ENCODE results near the gene BCL2L11.

The BCL2L11 gene

DNA sequence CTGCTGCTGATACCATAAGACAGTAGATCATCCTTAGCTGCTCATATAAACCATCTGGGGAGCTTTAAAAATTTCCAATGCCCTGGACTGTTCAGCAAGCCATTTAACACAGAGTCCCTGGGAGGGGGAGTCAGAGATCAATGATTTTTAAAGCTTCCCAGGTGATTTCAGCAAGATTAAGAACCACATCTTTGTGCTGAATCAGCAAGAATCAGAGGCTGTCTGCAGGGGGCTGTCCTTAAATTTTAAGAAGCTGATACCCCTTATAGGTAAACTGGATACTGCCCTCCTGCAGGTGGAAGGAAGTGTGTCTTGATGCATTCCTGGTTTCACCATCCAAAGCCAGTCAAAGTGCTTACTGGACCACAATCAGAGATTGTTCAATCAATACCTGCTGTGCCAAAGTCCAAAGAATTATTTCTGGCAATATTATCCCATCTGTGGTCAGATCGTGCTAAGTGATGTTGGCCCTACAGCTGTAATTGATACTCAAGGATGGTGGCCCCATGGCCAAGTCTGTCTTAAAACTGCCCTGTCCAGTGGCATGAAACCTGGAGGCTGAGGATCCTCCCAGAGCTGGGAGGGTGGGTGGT is 72.2 kb downstream of the BCL2L11 start:
- no peak for DNase-seq (ENCODE audit: low read depth, low spot score)
- TF ChIP-seq, protein P1, sequence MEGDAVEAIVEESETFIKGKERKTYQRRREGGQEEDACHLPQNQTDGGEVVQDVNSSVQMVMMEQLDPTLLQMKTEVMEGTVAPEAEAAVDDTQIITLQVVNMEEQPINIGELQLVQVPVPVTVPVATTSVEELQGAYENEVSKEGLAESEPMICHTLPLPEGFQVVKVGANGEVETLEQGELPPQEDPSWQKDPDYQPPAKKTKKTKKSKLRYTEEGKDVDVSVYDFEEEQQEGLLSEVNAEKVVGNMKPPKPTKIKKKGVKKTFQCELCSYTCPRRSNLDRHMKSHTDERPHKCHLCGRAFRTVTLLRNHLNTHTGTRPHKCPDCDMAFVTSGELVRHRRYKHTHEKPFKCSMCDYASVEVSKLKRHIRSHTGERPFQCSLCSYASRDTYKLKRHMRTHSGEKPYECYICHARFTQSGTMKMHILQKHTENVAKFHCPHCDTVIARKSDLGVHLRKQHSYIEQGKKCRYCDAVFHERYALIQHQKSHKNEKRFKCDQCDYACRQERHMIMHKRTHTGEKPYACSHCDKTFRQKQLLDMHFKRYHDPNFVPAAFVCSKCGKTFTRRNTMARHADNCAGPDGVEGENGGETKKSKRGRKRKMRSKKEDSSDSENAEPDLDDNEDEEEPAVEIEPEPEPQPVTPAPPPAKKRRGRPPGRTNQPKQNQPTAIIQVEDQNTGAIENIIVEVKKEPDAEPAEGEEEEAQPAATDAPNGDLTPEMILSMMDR (IDR thresholded peaks at IDR 0.05; ENCODE audit: insufficient read depth, low read length, missing control alignments): no peak
- POLR2A ChIA-PET: no interaction called here
- CTCF ChIA-PET: no interaction called here
- no peak overlapping the region for H3K4me3 ChIP-seq (ENCODE audit: low read depth, low read length)

DNA sequence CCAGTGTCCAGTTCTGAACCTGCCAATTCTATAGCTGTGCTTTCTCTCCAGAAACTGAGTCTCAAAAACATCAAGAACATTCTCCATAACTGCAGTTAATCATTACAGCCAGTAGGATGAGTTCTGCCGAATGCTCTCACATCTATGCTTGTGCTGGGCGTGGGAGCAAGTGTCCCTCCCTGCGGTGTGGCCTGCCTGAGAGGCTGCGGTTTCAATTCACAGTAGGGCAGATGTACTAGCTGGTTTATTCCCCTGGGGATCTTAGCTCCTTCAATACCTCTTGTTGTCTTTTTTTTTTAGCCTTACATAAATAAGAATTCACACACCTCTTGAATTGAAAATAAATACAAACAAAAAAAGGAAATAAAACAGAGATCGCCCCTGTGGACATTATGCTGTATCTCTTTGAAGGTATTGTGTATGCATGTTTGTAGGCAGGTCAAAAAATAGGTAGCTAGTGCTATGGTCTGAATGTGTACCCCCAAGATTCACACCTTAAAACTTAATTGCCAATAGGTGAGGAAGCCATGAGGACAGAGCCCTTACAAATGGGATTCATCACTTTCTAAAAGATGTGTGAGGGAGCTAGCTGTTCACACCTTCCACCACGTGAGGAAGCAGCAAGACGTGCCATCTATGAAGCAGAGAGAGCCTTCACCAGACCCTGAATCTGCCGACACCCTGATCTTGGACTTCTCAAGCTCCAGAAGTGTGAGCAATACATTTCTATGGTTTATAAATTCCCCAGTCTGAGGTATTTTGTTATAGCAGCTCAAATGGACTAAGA is 74.3 kb downstream of the BCL2L11 start:
- H3K4me3 ChIP-seq (ENCODE audit: low read depth, low read length): no peak overlapping the region
- ChIA-PET POLR2A (no interaction called here), CTCF (interaction anchor here (1.2 kb wide), 1 partner anchor 16 kb away, joined by 4 read pairs; no protein-coding TSS in a partner anchor)
- DNase-seq (ENCODE audit: low read depth, low spot score): no peak
- TF ChIP-seq, protein P1 (IDR thresholded peaks at IDR 0.05; ENCODE audit: insufficient read depth, low read length, missing control alignments): no peak

DNA sequence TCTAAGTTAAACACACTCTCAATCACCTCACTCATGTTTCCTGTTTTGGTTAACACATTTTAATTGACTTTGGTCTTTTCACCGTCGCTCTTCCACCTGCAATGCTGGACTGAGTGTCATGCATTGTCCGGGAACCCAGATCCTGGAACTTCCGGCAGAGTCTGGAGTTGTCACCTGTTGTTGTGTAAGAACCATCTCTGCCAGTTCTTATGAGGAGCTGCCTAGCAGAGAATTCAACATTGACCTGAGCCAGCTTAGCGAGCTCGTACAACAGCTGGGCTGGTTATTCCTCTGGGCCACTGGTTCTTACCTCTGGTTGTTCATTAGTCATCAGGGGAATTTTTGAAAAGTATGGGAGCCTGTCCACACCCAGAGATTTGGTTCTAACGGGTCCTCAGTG is 75.7 kb downstream of the BCL2L11 start:
- ChIA-PET CTCF (no interaction called here), POLR2A (no interaction called here)
- TF ChIP-seq, protein P1 (IDR thresholded peaks at IDR 0.05; ENCODE audit: insufficient read depth, low read length, missing control alignments): no peak
- no peak overlapping the region for H3K4me3 ChIP-seq (ENCODE audit: low read depth, low read length)
- DNase-seq (ENCODE audit: low read depth, low spot score): no peak

DNA sequence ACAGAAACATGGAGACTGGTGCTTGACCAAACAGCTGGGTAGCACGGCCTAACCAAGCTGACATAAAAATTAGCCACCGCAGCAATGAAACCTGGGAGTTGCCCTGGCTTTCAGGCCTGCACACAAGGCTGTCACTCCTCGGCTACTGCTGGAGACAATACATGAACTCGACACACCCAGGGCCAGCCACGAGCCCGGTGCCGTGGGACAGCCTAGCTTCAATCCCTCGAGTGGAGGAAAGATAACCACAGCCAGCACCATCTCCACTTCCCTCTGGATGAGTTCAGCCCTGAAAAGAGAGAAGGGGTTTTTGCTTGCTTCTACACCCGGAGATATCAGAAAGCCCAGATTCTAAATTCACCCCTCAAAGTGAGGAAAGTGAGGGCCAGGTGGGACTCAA is 78.0 kb downstream of the BCL2L11 start:
- ChIA-PET CTCF (no interaction called here), POLR2A (no interaction called here)
- DNase-seq (ENCODE audit: low read depth, low spot score): no peak
- TF ChIP-seq, protein P1 (IDR thresholded peaks at IDR 0.05; ENCODE audit: insufficient read depth, low read length, missing control alignments): no peak
- no peak overlapping the region for H3K4me3 ChIP-seq (ENCODE audit: low read depth, low read length)

DNA sequence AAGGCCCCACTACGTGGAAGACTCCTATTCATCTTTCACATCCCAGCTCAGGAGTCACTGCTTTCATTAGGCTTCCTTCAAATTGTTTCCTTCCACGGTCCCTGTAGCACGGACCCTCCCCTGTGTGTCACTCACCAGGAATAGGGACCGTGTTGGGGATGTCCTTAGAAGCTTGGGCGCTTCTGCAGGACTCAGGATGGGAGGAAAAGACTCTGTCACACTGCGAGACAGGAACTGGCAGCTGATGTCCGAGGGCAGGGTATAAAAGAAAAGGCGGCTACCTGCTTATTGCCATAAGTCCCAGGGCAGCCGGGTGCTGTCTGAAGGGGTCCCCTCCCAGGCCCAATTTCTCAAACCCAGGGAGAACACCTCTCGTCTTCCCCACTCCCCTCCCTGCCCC is 79.1 kb downstream of the BCL2L11 start:
- DNase-seq (ENCODE audit: low read depth, low spot score): no peak
- ChIA-PET CTCF (no interaction called here), POLR2A (no interaction called here)
- TF ChIP-seq, protein P1 (IDR thresholded peaks at IDR 0.05; ENCODE audit: insufficient read depth, low read length, missing control alignments): no peak
- no peak overlapping the region for H3K4me3 ChIP-seq (ENCODE audit: low read depth, low read length)

DNA sequence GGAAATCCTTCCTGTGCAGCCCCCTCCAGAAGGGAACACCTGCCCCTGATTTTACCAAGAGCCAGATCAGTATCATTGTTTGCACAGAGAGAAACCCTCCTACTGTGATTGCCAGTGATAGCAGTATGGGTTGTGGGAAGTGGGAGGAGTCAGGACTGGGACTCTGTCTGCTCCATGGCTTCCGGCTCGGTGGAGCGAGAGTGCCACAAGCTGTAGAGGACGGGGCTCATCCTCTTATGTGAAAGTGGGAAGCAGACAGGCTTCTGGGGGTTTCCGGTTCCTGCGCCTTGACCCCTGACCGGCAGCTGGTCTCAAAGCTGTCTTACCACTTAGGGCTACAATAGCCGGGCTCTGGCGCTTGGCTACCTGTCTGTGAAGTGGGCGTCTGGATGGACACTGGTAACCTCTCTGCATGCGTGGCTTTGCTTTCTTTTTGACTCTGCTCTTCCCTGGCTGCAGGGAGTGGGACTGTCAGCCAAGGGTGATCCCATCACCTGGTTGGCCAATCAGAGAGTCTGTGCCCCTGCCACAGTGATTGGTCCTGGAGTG is 79.7 kb downstream of the BCL2L11 start:
- DNase-seq (ENCODE audit: low read depth, low spot score): no peak
- ChIA-PET POLR2A (no interaction called here), CTCF (no interaction called here)
- TF ChIP-seq, protein P1 (IDR thresholded peaks at IDR 0.05; ENCODE audit: insufficient read depth, low read length, missing control alignments): no peak
- H3K4me3 ChIP-seq (ENCODE audit: low read depth, low read length): no peak overlapping the region

All from AG04449 (cell line).